ENCODE results near the gene LATS2.

Gene LATS2

GRCh38 chr13:21014502-21015170, 46.8 kb downstream of the LATS2 start:
- peak overlapping the region; percentile 56 for H3K27ac ChIP-seq (ENCODE audit: low read length)

GRCh38 chr13:21014139-21014501, 47.3 kb downstream of the LATS2 start:
- Histone ChIP-seq H3K27me3 (ENCODE audit: control insufficient read depth in 1 of 2, insufficient read depth in 2 of 2, low read length in 2 of 2) (no peaks in the 10 kb centered on the region), H3K9me3 (ENCODE audit: control insufficient read depth in 2 of 2, low read length in 2 of 2) (no peaks in the 10 kb centered on the region), H3K9ac (ENCODE audit: low read length in 2 of 2) (no peak overlapping the region), H3K4me1 (ENCODE audit: control insufficient read depth, insufficient read depth, low read length) (peaks cover 61% of the 10 kb centered on the region), H3K27ac (ENCODE audit: low read length) (peak overlapping the region; percentile 56), H3K36me3 (ENCODE audit: control insufficient read depth in 2 of 2, insufficient read depth in 2 of 2, low read length in 2 of 2) (no peaks in the 10 kb centered on the region), H3K4me3 (ENCODE audit: low read length in 2 of 2) (peak overlapping the region in 1 of 2 donors; percentile 54)

More at GRCh38 chr13:21014502-21015170, 46.8 kb downstream of the LATS2 start:
- Histone ChIP-seq H3K4me3 (ENCODE audit: low read length in 2 of 2) (peak overlapping the region in 1 of 2 donors; percentile 54), H3K27me3 (ENCODE audit: control insufficient read depth in 1 of 2, insufficient read depth in 2 of 2, low read length in 2 of 2) (no peaks in the 10 kb centered on the region), H3K9me3 (ENCODE audit: control insufficient read depth in 2 of 2, low read length in 2 of 2) (no peaks in the 10 kb centered on the region), H3K4me1 (ENCODE audit: control insufficient read depth, insufficient read depth, low read length) (peaks cover 63% of the 10 kb centered on the region), H3K36me3 (ENCODE audit: control insufficient read depth in 2 of 2, insufficient read depth in 2 of 2, low read length in 2 of 2) (no peaks in the 10 kb centered on the region), H3K9ac (ENCODE audit: low read length in 2 of 2) (no peak overlapping the region)

- H3K27ac ChIP-seq (ENCODE audit: low read length), result peak overlapping the region; percentile 56
- no peak overlapping the region for H3K4me3 ChIP-seq (ENCODE audit: low read length in 2 of 2)
- no peaks in the 10 kb centered on the region for H3K9me3 ChIP-seq (ENCODE audit: control insufficient read depth in 2 of 2, low read length in 2 of 2)
- no peaks in the 10 kb centered on the region for H3K27me3 ChIP-seq (ENCODE audit: control insufficient read depth in 1 of 2, insufficient read depth in 2 of 2, low read length in 2 of 2)
- H3K9ac ChIP-seq (ENCODE audit: low read length in 2 of 2), result no peak overlapping the region
- H3K36me3 ChIP-seq (ENCODE audit: control insufficient read depth in 2 of 2, insufficient read depth in 2 of 2, low read length in 2 of 2), result no peaks in the 10 kb centered on the region
- H3K4me1 ChIP-seq (ENCODE audit: control insufficient read depth, insufficient read depth, low read length), result peaks cover 61% of the 10 kb centered on the region
These were observed 47.7 kb downstream of the LATS2 start for GRCh38 chr13:21013682-21014038.

- H3K9me3 ChIP-seq (ENCODE audit: control insufficient read depth in 2 of 2, low read length in 2 of 2), result no peaks in the 10 kb centered on the region
- H3K4me1 ChIP-seq (ENCODE audit: control insufficient read depth, insufficient read depth, low read length), result peaks cover 61% of the 10 kb centered on the region
- H3K36me3 ChIP-seq (ENCODE audit: control insufficient read depth in 2 of 2, insufficient read depth in 2 of 2, low read length in 2 of 2), result no peaks in the 10 kb centered on the region
- H3K4me3 ChIP-seq (ENCODE audit: low read length in 2 of 2), result no peak overlapping the region
- no peaks in the 10 kb centered on the region for H3K27me3 ChIP-seq (ENCODE audit: control insufficient read depth in 1 of 2, insufficient read depth in 2 of 2, low read length in 2 of 2)
- H3K27ac ChIP-seq (ENCODE audit: low read length), result peak overlapping the region; percentile 56
- no peak overlapping the region for H3K9ac ChIP-seq (ENCODE audit: low read length in 2 of 2)
These were observed 48.3 kb downstream of the LATS2 start for GRCh38 chr13:21012841-21013681.

GRCh38 chr13:21012211-21012610, 49.2 kb downstream of the LATS2 start:
- Histone ChIP-seq H3K27ac (ENCODE audit: low read length) (no peak overlapping the region), H3K9me3 (ENCODE audit: control insufficient read depth in 2 of 2, low read length in 2 of 2) (no peaks in the 10 kb centered on the region), H3K9ac (ENCODE audit: low read length in 2 of 2) (no peak overlapping the region), H3K36me3 (ENCODE audit: control insufficient read depth in 2 of 2, insufficient read depth in 2 of 2, low read length in 2 of 2) (no peaks in the 10 kb centered on the region), H3K4me1 (ENCODE audit: control insufficient read depth, insufficient read depth, low read length) (peaks cover 57% of the 10 kb centered on the region), H3K27me3 (ENCODE audit: control insufficient read depth in 1 of 2, insufficient read depth in 2 of 2, low read length in 2 of 2) (no peaks in the 10 kb centered on the region), H3K4me3 (ENCODE audit: low read length in 2 of 2) (no peak overlapping the region)

GRCh38 chr13:21011378-21011777, 50.0 kb downstream of the LATS2 start:
- H3K4me1 ChIP-seq (ENCODE audit: control insufficient read depth, insufficient read depth, low read length), result peaks cover 52% of the 10 kb centered on the region
- H3K27me3 ChIP-seq (ENCODE audit: control insufficient read depth in 1 of 2, insufficient read depth in 2 of 2, low read length in 2 of 2), result no peaks in the 10 kb centered on the region
- no peak overlapping the region for H3K27ac ChIP-seq (ENCODE audit: low read length)
- H3K9ac ChIP-seq (ENCODE audit: low read length in 2 of 2), result no peak overlapping the region
- peak overlapping the region in 1 of 2 donors; percentile 29 for H3K4me3 ChIP-seq (ENCODE audit: low read length in 2 of 2)
- no peaks in the 10 kb centered on the region for H3K36me3 ChIP-seq (ENCODE audit: control insufficient read depth in 2 of 2, insufficient read depth in 2 of 2, low read length in 2 of 2)
- H3K9me3 ChIP-seq (ENCODE audit: control insufficient read depth in 2 of 2, low read length in 2 of 2), result no peaks in the 10 kb centered on the region

- Histone ChIP-seq H3K4me1 (ENCODE audit: control insufficient read depth, insufficient read depth, low read length) (peaks cover 51% of the 10 kb centered on the region), H3K9ac (ENCODE audit: low read length in 2 of 2) (no peak overlapping the region), H3K27me3 (ENCODE audit: control insufficient read depth in 1 of 2, insufficient read depth in 2 of 2, low read length in 2 of 2) (no peaks in the 10 kb centered on the region), H3K36me3 (ENCODE audit: control insufficient read depth in 2 of 2, insufficient read depth in 2 of 2, low read length in 2 of 2) (no peaks in the 10 kb centered on the region), H3K27ac (ENCODE audit: low read length) (no peak overlapping the region), H3K4me3 (ENCODE audit: low read length in 2 of 2) (no peak overlapping the region), H3K9me3 (ENCODE audit: control insufficient read depth in 2 of 2, low read length in 2 of 2) (no peaks in the 10 kb centered on the region)
These were observed 50.8 kb downstream of the LATS2 start for GRCh38 chr13:21010621-21011020.

- Histone ChIP-seq H3K4me3 (ENCODE audit: low read length in 2 of 2) (no peak overlapping the region), H3K27me3 (ENCODE audit: control insufficient read depth in 1 of 2, insufficient read depth in 2 of 2, low read length in 2 of 2) (no peaks in the 10 kb centered on the region), H3K9ac (ENCODE audit: low read length in 2 of 2) (no peak overlapping the region), H3K36me3 (ENCODE audit: control insufficient read depth in 2 of 2, insufficient read depth in 2 of 2, low read length in 2 of 2) (no peaks in the 10 kb centered on the region), H3K27ac (ENCODE audit: low read length) (no peak overlapping the region), H3K4me1 (ENCODE audit: control insufficient read depth, insufficient read depth, low read length) (peaks cover 47% of the 10 kb centered on the region), H3K9me3 (ENCODE audit: control insufficient read depth in 2 of 2, low read length in 2 of 2) (no peaks in the 10 kb centered on the region)
These were observed 52.4 kb downstream of the LATS2 start for GRCh38 chr13:21009036-21009435.

GRCh38 chr13:21008026-21008425, 53.4 kb downstream of the LATS2 start:
- Histone ChIP-seq H3K4me1 (ENCODE audit: control insufficient read depth, insufficient read depth, low read length) (peaks cover 37% of the 10 kb centered on the region), H3K27ac (ENCODE audit: low read length) (no peak overlapping the region), H3K9ac (ENCODE audit: low read length in 2 of 2) (no peak overlapping the region), H3K36me3 (ENCODE audit: control insufficient read depth in 2 of 2, insufficient read depth in 2 of 2, low read length in 2 of 2) (no peaks in the 10 kb centered on the region), H3K4me3 (ENCODE audit: low read length in 2 of 2) (no peak overlapping the region), H3K27me3 (ENCODE audit: control insufficient read depth in 1 of 2, insufficient read depth in 2 of 2, low read length in 2 of 2) (no peaks in the 10 kb centered on the region), H3K9me3 (ENCODE audit: control insufficient read depth in 2 of 2, low read length in 2 of 2) (no peaks in the 10 kb centered on the region)

- H3K27ac ChIP-seq (ENCODE audit: low read length), result peak overlapping the region; percentile 6
- H3K4me1 ChIP-seq (ENCODE audit: control insufficient read depth, insufficient read depth, low read length), result peaks cover 27% of the 10 kb centered on the region
These were observed 55.0 kb downstream of the LATS2 start for GRCh38 chr13:21006141-21007005.

More at GRCh38 chr13:21006141-21007005, 55.0 kb downstream of the LATS2 start:
- Histone ChIP-seq H3K36me3 (ENCODE audit: control insufficient read depth in 2 of 2, insufficient read depth in 2 of 2, low read length in 2 of 2) (no peaks in the 10 kb centered on the region), H3K9me3 (ENCODE audit: control insufficient read depth in 2 of 2, low read length in 2 of 2) (no peaks in the 10 kb centered on the region), H3K27me3 (ENCODE audit: control insufficient read depth in 1 of 2, insufficient read depth in 2 of 2, low read length in 2 of 2) (no peaks in the 10 kb centered on the region), H3K9ac (ENCODE audit: low read length in 2 of 2) (no peak overlapping the region), H3K4me3 (ENCODE audit: low read length in 2 of 2) (no peak overlapping the region)
